GM21447 (cell line): ENCODE measurements around the gene MB.
A peak's percentile ranks its signal among the peaks of the same experiment; 100 is the strongest.
"Not testable (repeated sequence)": the region's sequence is repeated elsewhere in the genome, so short reads cannot be mapped to it uniquely, and the experiment has no call there.

ENCODE experiments used
- ATAC-seq: cut with Tn5 transposase; IDR thresholded peaks from one replicate; pipeline ENCODE4 v1.9.1; 2021; ENCODE audit not compliant: unreplicated experiment

Gene MB

DNA sequence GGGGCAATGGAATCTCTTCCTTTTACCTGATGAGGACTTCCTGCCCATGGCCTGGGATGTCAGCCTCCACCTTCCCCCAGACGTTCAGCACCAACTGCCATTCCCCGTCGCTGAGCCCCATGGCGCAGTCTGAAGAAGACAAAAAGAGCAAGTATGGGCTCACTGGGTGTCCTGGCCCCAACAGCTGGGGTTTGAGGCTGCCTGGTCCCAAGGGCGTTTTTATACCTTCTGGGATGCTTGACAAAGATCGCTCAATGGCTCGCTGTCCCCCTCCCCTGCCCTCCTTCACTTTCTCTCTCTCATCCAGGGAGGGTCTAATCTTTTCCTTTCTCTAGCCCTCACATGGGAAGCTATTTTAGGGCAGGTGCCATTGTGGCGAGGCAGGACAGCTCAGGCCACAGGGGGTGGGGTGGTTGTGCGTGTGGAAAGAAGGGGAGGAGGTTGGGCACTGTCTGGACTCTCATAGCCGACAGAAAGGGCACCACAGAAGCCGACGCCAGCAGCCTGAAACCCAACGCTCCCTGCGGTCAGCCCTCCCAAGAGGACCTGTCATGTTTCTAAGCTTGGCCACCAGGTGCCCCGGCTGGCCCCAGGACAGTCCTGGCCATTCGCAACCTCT lies at the start of gene MB:
Gene MB (minus strand): TSS at position 193 of the 619 bp plus-strand sequence. CDS start 72 bp downstream, at position 121.
- ATAC-seq = no peak

DNA sequence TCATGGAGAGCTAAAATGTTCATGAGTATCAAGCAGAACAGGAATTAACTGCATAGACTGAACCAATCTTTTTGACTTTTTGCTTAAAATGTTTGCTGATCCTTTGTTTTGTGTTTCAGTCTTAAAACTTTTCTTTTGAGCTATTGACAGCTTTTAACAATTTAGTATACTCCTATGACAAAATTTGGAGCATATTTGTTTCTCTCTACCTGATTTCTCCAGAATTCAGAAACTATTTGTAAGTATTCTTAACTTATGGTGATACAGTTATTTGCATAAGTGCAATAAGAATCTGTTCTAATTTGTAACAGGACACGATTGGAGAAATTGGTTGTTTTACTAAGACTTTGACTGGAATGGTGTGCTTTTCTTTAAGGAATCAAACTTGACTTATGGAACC lies 49.6 kb upstream of the MB start:
- ATAC-seq = not testable (repeated sequence)

- ATAC-seq = no peak
Measured at GRCh38 chr22:35664955-35665587, 47.9 kb upstream of the MB start.

DNA sequence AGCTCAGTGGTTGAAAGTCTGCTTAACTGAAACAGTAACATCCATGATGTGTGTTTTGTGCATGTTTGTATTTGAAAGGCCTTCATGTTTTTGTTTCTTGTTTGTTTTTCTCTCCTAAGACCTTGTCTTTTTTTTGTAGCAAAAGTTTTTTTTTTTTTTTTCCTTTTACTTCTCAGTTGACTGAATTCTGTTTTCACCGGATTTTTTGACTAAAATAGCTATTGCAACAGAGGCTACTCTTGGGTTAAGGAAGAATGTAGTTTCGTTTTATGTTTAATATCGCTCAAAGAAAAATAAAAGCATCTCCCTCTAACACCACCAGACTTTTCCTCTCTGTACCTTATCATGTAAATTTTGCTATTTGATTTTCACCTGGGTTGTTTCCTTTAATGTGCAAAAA lies 46.2 kb upstream of the MB start:
- ATAC-seq = no peak

DNA sequence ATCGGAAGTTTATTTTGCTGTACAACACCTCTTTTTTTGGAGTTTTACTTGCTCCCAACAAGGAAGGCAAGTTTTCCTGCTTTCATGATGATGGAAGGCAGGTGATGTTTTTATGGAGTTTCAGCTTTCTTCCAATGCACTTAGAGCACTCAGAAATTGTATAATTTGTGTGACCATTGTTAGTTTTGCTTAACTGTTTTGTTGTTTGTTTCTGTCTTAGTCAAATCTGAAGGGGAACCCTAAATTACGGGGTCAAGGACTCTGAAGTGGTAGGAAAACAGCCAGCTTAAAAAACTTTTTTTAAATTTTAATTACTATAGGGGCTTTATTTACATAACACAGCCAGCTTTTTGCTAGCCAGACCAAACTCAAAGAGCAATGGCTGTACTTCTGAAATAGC lies 45.8 kb upstream of the MB start:
- no peak for ATAC-seq

- ATAC-seq = no peak
Measured at GRCh38 chr22:35661464-35661863, 44.3 kb upstream of the MB start.

GRCh38 chr22:35660291-35661127 lies 43.4 kb upstream of the MB start:
- ATAC-seq = no peak

GRCh38 chr22:35657571-35658312 lies 40.6 kb upstream of the MB start:
- no peak for ATAC-seq

DNA sequence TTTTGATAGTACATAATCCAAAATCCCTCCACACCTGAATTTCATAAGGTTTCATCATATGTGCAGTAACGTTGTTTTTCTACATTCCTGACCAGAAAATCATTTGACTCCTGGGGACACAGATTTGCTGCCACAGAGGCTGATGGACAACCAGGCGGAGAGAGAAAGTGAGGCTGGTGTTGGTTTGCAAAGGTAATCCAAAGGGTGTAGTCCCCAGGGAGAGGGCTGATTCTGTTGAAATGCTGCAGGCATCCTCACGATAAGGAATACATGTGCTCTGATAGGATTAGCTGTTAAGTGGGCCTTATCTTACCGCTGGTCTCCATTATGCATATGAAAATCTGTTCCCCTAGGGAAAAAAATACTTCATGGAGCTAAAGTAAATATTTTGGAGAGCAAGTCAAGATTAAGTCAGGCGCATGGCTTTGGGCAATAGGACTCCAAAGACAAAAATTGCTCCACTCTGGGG lies 39.2 kb upstream of the MB start:
- no peak for ATAC-seq

GRCh38 chr22:35653824-35654223 lies 36.7 kb upstream of the MB start:
- no peak for ATAC-seq

DNA sequence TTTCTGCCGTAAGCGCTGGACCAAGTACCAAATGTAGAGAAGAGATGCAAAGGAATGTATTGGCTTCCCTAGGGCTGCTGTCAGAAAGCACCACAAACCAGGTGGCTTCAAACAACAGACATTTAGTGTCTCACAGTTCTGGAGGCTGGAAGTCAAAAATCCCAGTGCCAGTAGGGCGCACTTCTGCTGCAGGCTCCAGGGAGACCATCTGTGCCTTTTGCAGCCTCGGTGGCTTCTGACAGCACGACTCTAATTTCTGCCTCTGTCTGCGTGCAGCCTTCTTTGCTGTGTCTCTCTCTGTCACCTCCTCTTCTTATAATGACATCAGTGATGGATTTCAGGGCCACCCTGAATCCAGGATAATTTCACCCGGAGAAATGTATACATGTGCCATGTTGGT lies 34.0 kb upstream of the MB start:
- ATAC-seq = no peak

- no peak for ATAC-seq
Measured at GRCh38 chr22:35649636-35650250, 32.6 kb upstream of the MB start.

- ATAC-seq = no peak
Measured at GRCh38 chr22:35649026-35649553, 32.0 kb upstream of the MB start.

- peak; percentile 59 for ATAC-seq
Measured at GRCh38 chr22:35648066-35649025, 31.2 kb upstream of the MB start, which contains the start of gene APOL6. TSS of gene APOL6 (plus strand) at chr22:35648446. CDS start at chr22:35656426, 7,980 bp downstream.

DNA sequence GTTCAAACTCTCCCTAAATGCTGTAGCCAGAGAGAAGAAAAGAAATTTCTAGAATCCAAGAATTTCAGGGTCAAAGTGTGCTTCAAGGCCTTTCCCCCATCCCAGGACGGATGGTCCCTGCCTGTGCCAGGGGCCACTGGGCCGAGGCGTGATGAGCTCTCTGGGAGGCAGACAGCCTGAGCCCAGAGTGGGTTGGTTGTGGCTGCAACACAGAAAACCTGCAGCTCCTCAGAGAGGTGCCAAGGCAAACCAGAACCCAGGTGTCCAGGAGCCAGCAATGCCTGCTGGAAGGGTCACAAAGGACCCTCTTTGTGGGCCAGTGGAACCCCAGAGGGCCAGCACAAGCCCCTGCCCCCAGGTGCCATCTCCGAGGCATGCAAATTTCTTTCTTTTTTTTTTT lies 28.5 kb upstream of the MB start:
- ATAC-seq = no peak

DNA sequence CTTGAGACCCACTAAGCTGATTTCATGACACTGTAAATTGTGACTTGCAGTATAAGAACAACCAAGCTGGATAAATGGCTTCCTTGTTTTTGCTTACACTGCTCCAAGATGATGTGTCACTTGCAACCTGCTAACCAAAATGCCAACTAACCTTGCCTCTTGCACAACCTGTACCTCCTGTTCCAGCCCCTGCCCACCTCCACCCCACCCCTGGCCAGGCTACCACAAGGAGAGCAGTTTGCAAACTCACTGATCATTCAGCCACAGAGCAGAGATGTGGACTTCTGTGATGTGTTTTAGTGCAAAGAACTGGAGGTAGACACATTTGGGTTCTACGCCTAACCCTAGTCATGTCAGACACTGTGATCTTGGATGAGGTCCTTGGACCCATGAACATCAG lies 26.9 kb upstream of the MB start:
- no peak for ATAC-seq

DNA sequence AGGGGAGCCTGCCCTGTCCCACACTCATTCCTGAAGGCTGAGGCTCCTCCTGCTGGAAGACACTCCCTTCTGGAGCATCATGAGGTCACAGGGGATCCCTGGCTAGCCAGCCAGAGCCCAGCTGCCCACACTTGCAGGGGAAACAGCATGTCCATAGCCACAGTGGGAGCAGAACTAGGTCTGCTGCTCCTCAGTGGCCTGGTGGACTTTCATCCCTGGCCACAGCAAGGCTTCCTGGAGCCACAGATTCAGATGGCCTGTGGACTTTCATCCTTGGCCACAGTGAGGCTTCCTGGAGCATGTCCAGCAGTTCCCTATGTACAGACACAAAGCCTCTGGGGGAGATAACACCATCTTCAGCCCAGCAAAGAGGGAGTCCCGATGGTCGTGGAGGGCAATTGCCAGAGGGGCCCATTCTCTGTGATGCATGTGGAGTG lies 25.2 kb upstream of the MB start:
- ATAC-seq = no peak

- no peak for ATAC-seq
Measured at GRCh38 chr22:35641494-35642120, 24.5 kb upstream of the MB start.

GRCh38 chr22:35638410-35638809 lies 21.3 kb upstream of the MB start:
- ATAC-seq = no peak
